GM23338 (cell line): ENCODE results near the gene MTOR. TPM values are rescaled to one million over a fixed set of nuclear protein-coding genes. Genes with fewer than 3 reads are reported as not detected.

ENCODE experiments used
- ATAC-seq: fragments of 200-7000 bp; cut with Tn5 transposase; 3 replicates; pipeline ENCODE4 v1.9.1; 2020
- DNase-seq: peaks from one replicate; pipeline ENCODE4 v3.0.0-alpha.2; 2015; ENCODE audit warnings: low spot score
- H2AFZ ChIP-seq: fragments of 200-600 bp; sonication (generic); 2 replicates; pipeline ENCODE4 v1.8.0; 2016; ENCODE audit warnings: antibody characterized with exemption, mild to moderate bottlenecking, moderate library complexity
- H3F3A ChIP-seq: fragments of 200-600 bp; sonication (generic); replicated peaks from 2 replicates; pipeline ENCODE4 v1.8.0; 2017; ENCODE audit warnings: antibody characterized with exemption, mixed run types, low read depth
- H3K27ac ChIP-seq: fragments of 200-600 bp; sonication (generic); 2 replicates; pipeline ENCODE4 v1.6.1; 2016; ENCODE audit warnings: low read depth
- H3K27me3 ChIP-seq: fragments of 200-600 bp; sonication (generic); 2 replicates; pipeline ENCODE4 v1.8.0; 2016; ENCODE audit warnings: mild to moderate bottlenecking, mixed run types, moderate library complexity; ENCODE audit not compliant: insufficient read depth
- H3K36me3 ChIP-seq: fragments of 200-600 bp; sonication (generic); 2 replicates; pipeline ENCODE4 v1.8.0; 2016; ENCODE audit warnings: mild to moderate bottlenecking; ENCODE audit not compliant: insufficient read depth
- H3K4me1 ChIP-seq: fragments of 200-600 bp; sonication (generic); 2 replicates; pipeline ENCODE4 v1.8.0; 2016; ENCODE audit warnings: mild to moderate bottlenecking, moderate library complexity; ENCODE audit not compliant: insufficient read depth
- H3K4me2 ChIP-seq: fragments of 200-600 bp; sonication (generic); 2 replicates; pipeline ENCODE4 v1.7.1; 2017; ENCODE audit warnings: mixed run types
- H3K4me3 ChIP-seq: fragments of 200-600 bp; sonication (generic); 2 replicates; pipeline ENCODE4 v1.6.1; 2016; ENCODE audit warnings: mixed run types
- H3K79me2 ChIP-seq: fragments of 200-600 bp; sonication (generic); replicated peaks from 2 replicates; pipeline ENCODE4 v1.8.0; 2017; ENCODE audit warnings: mild to moderate bottlenecking; ENCODE audit not compliant: insufficient read depth
- H3K9me2 ChIP-seq: fragments of 200-600 bp; sonication (generic); 2 replicates; pipeline ENCODE4 v1.8.0; 2017; ENCODE audit not compliant: insufficient read depth
- H4K20me1 ChIP-seq: fragments of 200-600 bp; sonication (generic); replicated peaks from 2 replicates; pipeline ENCODE4 v1.8.0; 2017; ENCODE audit warnings: mild to moderate bottlenecking; ENCODE audit not compliant: insufficient read depth
- H3K27ac Mint-ChIP-seq: 2 replicates; pipeline ENCODE4 v1.8.0; 2020; ENCODE audit warnings: inconsistent platforms, mild to moderate bottlenecking, moderate library complexity, mixed read lengths
- H3K27me3 Mint-ChIP-seq: 3 replicates; pipeline ENCODE4 v1.8.0; 2022; ENCODE audit warnings: low read depth, mild to moderate bottlenecking, moderate library complexity, mixed read lengths, inconsistent platforms; ENCODE audit not compliant: insufficient read depth, poor library complexity
- H3K36me3 Mint-ChIP-seq: 3 replicates; pipeline ENCODE4 v1.8.0; 2021; ENCODE audit warnings: low read depth, mild to moderate bottlenecking, inconsistent platforms, moderate library complexity, mixed read lengths
- H3K4me1 Mint-ChIP-seq: 3 replicates; pipeline ENCODE4 v1.8.0; 2020; ENCODE audit warnings: mild to moderate bottlenecking, inconsistent platforms, mixed read lengths
- H3K4me3 Mint-ChIP-seq: 3 replicates; pipeline ENCODE4 v1.8.0; 2021; ENCODE audit warnings: moderate library complexity, mild to moderate bottlenecking, inconsistent platforms, mixed read lengths
- H3K9me3 Mint-ChIP-seq: 3 replicates; pipeline ENCODE4 v1.8.0; 2020; ENCODE audit warnings: moderate library complexity, mild to moderate bottlenecking, inconsistent platforms, mixed read lengths
- CREB1 ChIP-seq: fragments of 250-450 bp; sonication (Bioruptor Pico); IDR thresholded peaks from 2 replicates; pipeline ENCODE4 v1.5.0; 2020; ENCODE audit warnings: low read depth, mild to moderate bottlenecking, moderate library complexity
- CTCF ChIP-seq, 2 experiments: fragments of 200-600 bp in 1 of 2; sonication (generic) in 1 of 2; conservative IDR thresholded peaks; 2 replicates each; pipeline versions ENCODE4 v1.5.1 to v1.6.1; 2016 to 2017; ENCODE audit warnings: antibody characterized with exemption in 2 of 2, low read depth in 2 of 2, mild to moderate bottlenecking in 2 of 2, moderate library complexity in 1 of 2
- ETS1 ChIP-seq: IDR thresholded peaks from 2 replicates; pipeline ENCODE4 v1.6.1; 2016; ENCODE audit warnings: antibody characterized with exemption
- EZH2 ChIP-seq: fragments of 200-600 bp; sonication (generic); IDR thresholded peaks from one replicate; pipeline ENCODE4 v1.8.0; 2017; ENCODE audit warnings: antibody characterized with exemption, mild to moderate bottlenecking, low read depth; ENCODE audit not compliant: unreplicated experiment
- EZH2phosphoT487 ChIP-seq: fragments of 200-600 bp; sonication (generic); IDR thresholded peaks from one replicate; pipeline ENCODE4 v1.8.1; 2018; ENCODE audit warnings: antibody characterized with exemption; ENCODE audit not compliant: unreplicated experiment
- JUNB ChIP-seq: IDR thresholded peaks from one replicate; pipeline ENCODE4 v1.6.1; 2016; ENCODE audit warnings: antibody characterized with exemption; ENCODE audit not compliant: unreplicated experiment
- NANOG ChIP-seq: IDR thresholded peaks from 2 replicates; pipeline ENCODE4 v1.6.1; 2016; ENCODE audit warnings: antibody characterized with exemption, borderline replicate concordance
- POLR2AphosphoS5 ChIP-seq: IDR thresholded peaks from 2 replicates; pipeline ENCODE4 v1.6.1; 2016; ENCODE audit warnings: antibody characterized with exemption, low read depth
- REST ChIP-seq: IDR thresholded peaks from one replicate; pipeline ENCODE4 v1.6.1; 2018; ENCODE audit warnings: antibody characterized with exemption; ENCODE audit not compliant: unreplicated experiment
- STAT1 ChIP-seq: IDR thresholded peaks from one replicate; pipeline ENCODE4 v1.6.1; 2016; ENCODE audit warnings: antibody characterized with exemption; ENCODE audit not compliant: unreplicated experiment
- ZNF114 ChIP-seq: fragments of 250-450 bp; sonication (Bioruptor Pico); IDR thresholded peaks from 2 replicates; pipeline ENCODE4 v1.5.0; 2020; ENCODE audit warnings: mild to moderate bottlenecking, moderate library complexity
- ZNF331 ChIP-seq: fragments of 250-450 bp; sonication (Bioruptor Pico); IDR thresholded peaks from 2 replicates; pipeline ENCODE4 v1.5.0; 2020; ENCODE audit warnings: low read depth, mild to moderate bottlenecking, moderate library complexity
- ZNF462 ChIP-seq: fragments of 250-450 bp; sonication (Bioruptor Pico); IDR thresholded peaks from 2 replicates; pipeline ENCODE4 v1.5.0; 2020; ENCODE audit warnings: mild to moderate bottlenecking, moderate library complexity
- polyA plus RNA-seq: library from polyadenylated mRNA; unstranded; fragments of >200 nt; fragmentation: Nextera tagmentation; extraction: Ambion mirVana; gene quantifications from 2 replicates; pipeline ENCODE4 v1.2.1, GENCODE V29; 2016
- total RNA-seq: library from RNA; depleted of rRNA; stranded (reverse); fragments of >200 nt; shearing (Covaris generic); gene quantifications from 2 replicates; pipeline ENCODE4 v1.2.3, GENCODE V29; 2014

MTOR gene
- total and polyA plus RNA-seq, 2 experiments from 2014 or later: 22.8 to 98.0 TPM

- Histone ChIP-seq H3K4me1 (no peaks in the 10 kb centered on the region), H4K20me1 (no peaks in the 10 kb centered on the region; the same call in 1 of the 2 replicates), H3K27me3 (no peaks in the 10 kb centered on the region), H3K4me2 (no peak overlapping the region), H3K36me3 (peaks cover 26% of the 10 kb centered on the region), H2AFZ (no peak overlapping the region), H3F3A (0 out of 2 replicates have a peak, but pooled peaks cover 9% of the 10 kb centered on the region), H3K79me2 (no peaks in the 10 kb centered on the region), H3K4me3 (no peak overlapping the region), H3K27ac (no peak overlapping the region), H3K9me2 (no peaks in the 10 kb centered on the region)
- peaks cover 30% of the 10 kb centered on the region for H3K36me3 Mint-ChIP-seq
- no peak for DNase-seq
- peaks cover 4% of the 10 kb centered on the region for H3K27me3 Mint-ChIP-seq
- no peaks in the 10 kb centered on the region for H3K9me3 Mint-ChIP-seq
- no peak overlapping the region for H3K27ac Mint-ChIP-seq
- no peaks in the 10 kb centered on the region for H3K4me1 Mint-ChIP-seq
- no peak for ATAC-seq
- no peak overlapping the region for H3K4me3 Mint-ChIP-seq
- no peak for TF ChIP-seq ZNF331
- TF ChIP-seq ZNF462: no peak
- no peak for TF ChIP-seq NANOG
- TF ChIP-seq EZH2: no peak
- no peak for TF ChIP-seq CTCF (conservative IDR thresholded peaks at IDR 0.05; ENCODE audit: low read depth in 2 of 2)
- TF ChIP-seq EZH2phosphoT487: no peak
- TF ChIP-seq STAT1: no peak
- TF ChIP-seq ZNF114 (CRISPR knock-in tag): no peak
- TF ChIP-seq ETS1: no peak
- TF ChIP-seq CREB1 (CRISPR knock-in tag): no peak
- no peak for TF ChIP-seq REST
- TF ChIP-seq POLR2AphosphoS5: no peak
- no peak for TF ChIP-seq JUNB
Measured at GRCh38 chr1:11156441-11156840, 105.9 kb downstream of the MTOR start.
